ENCODE data around the gene CD3G. TPM values are rescaled to one million over a fixed set of nuclear protein-coding genes. Genes with fewer than 3 reads are reported as not detected.

The CD3G gene
- total and polyA plus RNA-seq, 2 of the 8 experiments (the other 6 are each of a cell fraction or from before 2014, with no cell fraction given) = not detected

DNA sequence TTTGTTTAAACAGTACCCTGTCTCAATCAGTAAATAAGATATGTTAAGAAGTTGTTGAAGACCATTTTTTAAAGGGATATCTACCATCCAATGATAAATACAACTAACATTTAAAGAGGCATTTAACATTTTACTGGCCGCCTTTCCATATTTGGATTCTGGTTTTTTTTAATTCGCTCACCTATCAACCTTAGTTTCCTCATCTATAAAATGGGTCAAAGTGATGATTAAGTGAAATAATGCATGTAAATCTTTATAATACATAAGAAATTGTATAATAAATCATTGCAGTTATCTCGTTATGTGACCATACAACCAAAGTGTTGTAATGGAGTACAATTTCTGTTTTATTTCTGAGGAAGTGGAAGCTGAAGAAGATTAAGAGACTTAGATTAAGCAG, 39.5 kb downstream of the CD3G start:
- H3K4ac ChIP-seq (replicated peaks; ENCODE audit: insufficient read length, low read depth, low read length) = no peak overlapping the region
- H4K20me1 ChIP-seq (replicated peaks in 1 of 2; ENCODE audit: control insufficient read depth in 1 of 2, insufficient read depth in 2 of 2, low read length in 2 of 2) = no peaks in the 10 kb centered on the region
- no peak overlapping the region for H4K8ac ChIP-seq (ENCODE audit: extremely low read depth, insufficient read depth, low read length)
- H4K91ac ChIP-seq (replicated peaks; ENCODE audit: insufficient read length, low read length) = no peak overlapping the region
- peaks cover 4 to 85% (median 51%) of the 10 kb centered on the region in 4 experiments for H3K36me3 ChIP-seq (ENCODE audit: control insufficient read depth in 2 of 4, insufficient read depth in 4 of 4, low read length in 3 of 4)
- H3K56ac ChIP-seq (replicated peaks; ENCODE audit: insufficient read length, low read depth, low read length) = no peak overlapping the region
- H2BK120ac ChIP-seq (replicated peaks; ENCODE audit: low read depth, low read length) = no peak overlapping the region
- no peak overlapping the region for H2BK20ac ChIP-seq (ENCODE audit: low read length)
- H3K9ac ChIP-seq (replicated peaks in 1 of 4; ENCODE audit: extremely low read depth in 1 of 4, low read depth in 3 of 4, low read length in 3 of 4) = no peak overlapping the region
- H3K18ac ChIP-seq (ENCODE audit: extremely low read depth, low read length) = no peak overlapping the region
- no peaks in the 10 kb centered on the region for H3K79me2 ChIP-seq (ENCODE audit: control insufficient read depth in 1 of 2, insufficient read depth in 2 of 2, low read length in 2 of 2)
- H3K9me3 ChIP-seq (ENCODE audit: insufficient read depth in 2 of 2, low read depth in 1 of 2, low read length in 1 of 2) = no peaks in the 10 kb centered on the region
- TF ChIP-seq EP300 (IDR thresholded peaks at IDR 0.05; ENCODE audit: borderline replicate concordance in 1 of 2, low read depth in 2 of 2, low read length in 2 of 2) (no peak), RFX5 (IDR thresholded peaks at IDR 0.05; ENCODE audit: borderline replicate concordance, low read depth, low read length) (no peak)
- H2AFZ ChIP-seq (ENCODE audit: low read length) = no peak overlapping the region
- H3K27ac ChIP-seq (ENCODE audit: low read depth, low read length) = no peak overlapping the region
- H4K5ac ChIP-seq (ENCODE audit: insufficient read length, low read depth, low read length) = no peak overlapping the region
- POLR2A ChIA-PET (ENCODE audit: partially characterized antibody) = no interaction called here
- H3K79me1 ChIP-seq (ENCODE audit: low read depth, low read length) = no peaks in the 10 kb centered on the region
- H3K27me3 ChIP-seq (replicated peaks in 1 of 4; ENCODE audit: control insufficient read depth in 3 of 4, extremely low read depth in 1 of 4, insufficient read depth in 3 of 4, low read length in 3 of 4) = no peaks in the 10 kb centered on the region
- no peaks in the 10 kb centered on the region for H3K23me2 ChIP-seq (ENCODE audit: low read depth, low read length)
- H3K4me1 ChIP-seq (replicated peaks in 1 of 4; ENCODE audit: control insufficient read depth in 3 of 4, insufficient read depth in 4 of 4, low read length in 3 of 4) = no peaks in the 10 kb centered on the region
- H3K14ac ChIP-seq (ENCODE audit: insufficient read length) = no peak overlapping the region
- CTCF ChIA-PET (ENCODE audit: partially characterized antibody) = interaction anchor here (1.2 kb wide), 1 partner anchor 8 kb away, joined by 4 read pairs; no protein-coding TSS in a partner anchor
- no peak overlapping the region for H3K4me2 ChIP-seq (ENCODE audit: insufficient read depth in 1 of 2, low read depth in 2 of 2, low read length in 2 of 2)
- no peak overlapping the region for H2BK15ac ChIP-seq (ENCODE audit: low read length)
- H2BK5ac ChIP-seq (ENCODE audit: low read depth, low read length) = no peak overlapping the region
- no peak overlapping the region for H2BK12ac ChIP-seq (ENCODE audit: low read depth, low read length)
- H2AK5ac ChIP-seq (ENCODE audit: low read depth, low read length) = no peak overlapping the region
- DNase-seq (ENCODE audit: low read depth in 1 of 2, low spot score in 2 of 2) (no peak), FAIRE-seq (no peak)
- no peak overlapping the region for H3K4me3 ChIP-seq (ENCODE audit: extremely low read depth in 1 of 4, insufficient read depth in 2 of 4, low read depth in 3 of 4, low read length in 4 of 4)
- H3K23ac ChIP-seq (ENCODE audit: insufficient read length) = no peak overlapping the region
- 93% methylated on average over 3 of the region's 3 CpGs; no CpG with 5 or more reads in 1 of the 2 experiments for WGBS, 2 experiments (ENCODE audit: extremely low coverage in 1 of 2, insufficient coverage in 1 of 2, insufficient read length in 1 of 2, insufficient replicate concordance in 2 of 2, low coverage in 1 of 2, low lambda C conversion rate in 2 of 2, missing lambda C conversion rate in 1 of 2)
